ENCODE data around the gene PIGQ. TPM values are rescaled to one million over a fixed set of nuclear protein-coding genes. Genes with fewer than 3 reads are reported as not detected.

The PIGQ gene
- total and polyA plus RNA-seq, 2 of the 13 experiments (the other 11 are each of a cell fraction or from before 2014, with no cell fraction given), result 7.7 to 19.7 TPM

DNA sequence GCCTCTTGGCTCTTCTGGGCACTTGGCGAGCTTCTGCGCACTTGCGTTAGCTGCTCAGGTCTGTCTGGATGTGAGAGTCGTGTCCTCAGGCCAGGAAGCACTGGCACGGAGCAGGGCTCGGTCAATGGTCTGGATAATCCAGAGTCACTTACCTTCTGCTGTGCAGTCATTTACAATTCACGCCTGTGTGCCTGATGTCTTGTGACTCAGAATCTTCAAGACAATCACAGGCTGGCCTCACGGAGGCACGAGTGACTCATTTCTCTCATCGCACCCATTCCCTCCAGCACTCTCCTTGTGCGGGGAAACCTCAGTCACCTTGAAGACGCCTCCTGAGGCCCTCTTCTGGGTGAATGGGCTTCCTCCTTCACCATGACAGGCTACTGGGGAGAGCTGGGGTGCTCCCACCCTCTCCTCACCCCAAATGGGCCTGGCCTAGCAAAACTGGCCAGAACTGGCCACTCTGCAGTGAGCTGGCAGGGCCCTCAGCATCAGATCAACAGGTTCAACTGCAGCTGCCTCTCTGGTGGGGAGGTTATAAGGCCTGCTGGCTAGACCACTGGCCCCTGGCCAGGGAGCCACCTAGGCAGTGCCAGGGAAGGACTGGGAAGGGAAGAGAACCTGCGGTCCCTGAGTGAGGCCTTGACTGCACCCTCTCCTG, 44.1 kb upstream of the PIGQ start (continued):
- TF ChIP-seq, protein P1, sequence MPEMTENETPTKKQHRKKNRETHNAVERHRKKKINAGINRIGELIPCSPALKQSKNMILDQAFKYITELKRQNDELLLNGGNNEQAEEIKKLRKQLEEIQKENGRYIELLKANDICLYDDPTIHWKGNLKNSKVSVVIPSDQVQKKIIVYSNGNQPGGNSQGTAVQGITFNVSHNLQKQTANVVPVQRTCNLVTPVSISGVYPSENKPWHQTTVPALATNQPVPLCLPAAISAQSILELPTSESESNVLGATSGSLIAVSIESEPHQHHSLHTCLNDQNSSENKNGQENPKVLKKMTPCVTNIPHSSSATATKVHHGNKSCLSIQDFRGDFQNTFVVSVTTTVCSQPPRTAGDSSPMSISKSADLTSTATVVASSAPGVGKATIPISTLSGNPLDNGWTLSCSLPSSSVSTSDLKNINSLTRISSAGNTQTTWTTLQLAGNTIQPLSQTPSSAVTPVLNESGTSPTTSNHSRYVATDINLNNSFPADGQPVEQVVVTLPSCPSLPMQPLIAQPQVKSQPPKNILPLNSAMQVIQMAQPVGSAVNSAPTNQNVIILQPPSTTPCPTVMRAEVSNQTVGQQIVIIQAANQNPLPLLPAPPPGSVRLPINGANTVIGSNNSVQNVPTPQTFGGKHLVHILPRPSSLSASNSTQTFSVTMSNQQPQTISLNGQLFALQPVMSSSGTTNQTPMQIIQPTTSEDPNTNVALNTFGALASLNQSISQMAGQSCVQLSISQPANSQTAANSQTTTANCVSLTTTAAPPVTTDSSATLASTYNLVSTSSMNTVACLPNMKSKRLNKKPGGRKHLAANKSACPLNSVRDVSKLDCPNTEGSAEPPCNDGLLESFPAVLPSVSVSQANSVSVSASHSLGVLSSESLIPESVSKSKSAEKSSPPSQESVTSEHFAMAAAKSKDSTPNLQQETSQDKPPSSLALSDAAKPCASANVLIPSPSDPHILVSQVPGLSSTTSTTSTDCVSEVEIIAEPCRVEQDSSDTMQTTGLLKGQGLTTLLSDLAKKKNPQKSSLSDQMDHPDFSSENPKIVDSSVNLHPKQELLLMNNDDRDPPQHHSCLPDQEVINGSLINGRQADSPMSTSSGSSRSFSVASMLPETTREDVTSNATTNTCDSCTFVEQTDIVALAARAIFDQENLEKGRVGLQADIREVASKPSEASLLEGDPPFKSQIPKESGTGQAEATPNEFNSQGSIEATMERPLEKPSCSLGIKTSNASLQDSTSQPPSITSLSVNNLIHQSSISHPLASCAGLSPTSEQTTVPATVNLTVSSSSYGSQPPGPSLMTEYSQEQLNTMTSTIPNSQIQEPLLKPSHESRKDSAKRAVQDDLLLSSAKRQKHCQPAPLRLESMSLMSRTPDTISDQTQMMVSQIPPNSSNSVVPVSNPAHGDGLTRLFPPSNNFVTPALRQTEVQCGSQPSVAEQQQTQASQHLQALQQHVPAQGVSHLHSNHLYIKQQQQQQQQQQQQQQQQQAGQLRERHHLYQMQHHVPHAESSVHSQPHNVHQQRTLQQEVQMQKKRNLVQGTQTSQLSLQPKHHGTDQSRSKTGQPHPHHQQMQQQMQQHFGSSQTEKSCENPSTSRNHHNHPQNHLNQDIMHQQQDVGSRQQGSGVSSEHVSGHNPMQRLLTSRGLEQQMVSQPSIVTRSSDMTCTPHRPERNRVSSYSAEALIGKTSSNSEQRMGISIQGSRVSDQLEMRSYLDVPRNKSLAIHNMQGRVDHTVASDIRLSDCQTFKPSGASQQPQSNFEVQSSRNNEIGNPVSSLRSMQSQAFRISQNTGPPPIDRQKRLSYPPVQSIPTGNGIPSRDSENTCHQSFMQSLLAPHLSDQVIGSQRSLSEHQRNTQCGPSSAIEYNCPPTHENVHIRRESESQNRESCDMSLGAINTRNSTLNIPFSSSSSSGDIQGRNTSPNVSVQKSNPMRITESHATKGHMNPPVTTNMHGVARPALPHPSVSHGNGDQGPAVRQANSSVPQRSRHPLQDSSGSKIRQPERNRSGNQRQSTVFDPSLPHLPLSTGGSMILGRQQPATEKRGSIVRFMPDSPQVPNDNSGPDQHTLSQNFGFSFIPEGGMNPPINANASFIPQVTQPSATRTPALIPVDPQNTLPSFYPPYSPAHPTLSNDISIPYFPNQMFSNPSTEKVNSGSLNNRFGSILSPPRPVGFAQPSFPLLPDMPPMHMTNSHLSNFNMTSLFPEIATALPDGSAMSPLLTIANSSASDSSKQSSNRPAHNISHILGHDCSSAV (CRISPR knock-in tag; IDR thresholded peaks at IDR 0.05; ENCODE audit: borderline replicate concordance), result no peak
- TF ChIP-seq MEIS1 (CRISPR knock-in tag; IDR thresholded peaks at IDR 0.05; ENCODE audit: borderline replicate concordance), result no peak
- no peak for TF ChIP-seq ZNF264 (CRISPR knock-in tag; IDR thresholded peaks at IDR 0.05)
- TF ChIP-seq ZNF354B (CRISPR knock-in tag; IDR thresholded peaks at IDR 0.05), result no peak
- no peak for TF ChIP-seq ZNF101 (CRISPR knock-in tag; IDR thresholded peaks at IDR 0.05; ENCODE audit: borderline replicate concordance, low read depth)
- TF ChIP-seq, protein P2, sequence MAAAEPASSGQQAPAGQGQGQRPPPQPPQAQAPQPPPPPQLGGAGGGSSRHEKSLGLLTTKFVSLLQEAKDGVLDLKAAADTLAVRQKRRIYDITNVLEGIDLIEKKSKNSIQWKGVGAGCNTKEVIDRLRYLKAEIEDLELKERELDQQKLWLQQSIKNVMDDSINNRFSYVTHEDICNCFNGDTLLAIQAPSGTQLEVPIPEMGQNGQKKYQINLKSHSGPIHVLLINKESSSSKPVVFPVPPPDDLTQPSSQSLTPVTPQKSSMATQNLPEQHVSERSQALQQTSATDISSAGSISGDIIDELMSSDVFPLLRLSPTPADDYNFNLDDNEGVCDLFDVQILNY (CRISPR knock-in tag; conservative IDR thresholded peaks at IDR 0.05), result no peak
- TF ChIP-seq ZNF782 (CRISPR knock-in tag; IDR thresholded peaks at IDR 0.05; ENCODE audit: borderline replicate concordance), result no peak
- no peak for TF ChIP-seq RBM22 (optimal IDR thresholded peaks at IDR 0.05; ENCODE audit: low read length)
- no peak for TF ChIP-seq ZNF556 (CRISPR knock-in tag; IDR thresholded peaks at IDR 0.05; ENCODE audit: borderline replicate concordance)
- TF ChIP-seq ZBTB38 (CRISPR knock-in tag; IDR thresholded peaks at IDR 0.05), result no peak
- TF ChIP-seq, protein P3, sequence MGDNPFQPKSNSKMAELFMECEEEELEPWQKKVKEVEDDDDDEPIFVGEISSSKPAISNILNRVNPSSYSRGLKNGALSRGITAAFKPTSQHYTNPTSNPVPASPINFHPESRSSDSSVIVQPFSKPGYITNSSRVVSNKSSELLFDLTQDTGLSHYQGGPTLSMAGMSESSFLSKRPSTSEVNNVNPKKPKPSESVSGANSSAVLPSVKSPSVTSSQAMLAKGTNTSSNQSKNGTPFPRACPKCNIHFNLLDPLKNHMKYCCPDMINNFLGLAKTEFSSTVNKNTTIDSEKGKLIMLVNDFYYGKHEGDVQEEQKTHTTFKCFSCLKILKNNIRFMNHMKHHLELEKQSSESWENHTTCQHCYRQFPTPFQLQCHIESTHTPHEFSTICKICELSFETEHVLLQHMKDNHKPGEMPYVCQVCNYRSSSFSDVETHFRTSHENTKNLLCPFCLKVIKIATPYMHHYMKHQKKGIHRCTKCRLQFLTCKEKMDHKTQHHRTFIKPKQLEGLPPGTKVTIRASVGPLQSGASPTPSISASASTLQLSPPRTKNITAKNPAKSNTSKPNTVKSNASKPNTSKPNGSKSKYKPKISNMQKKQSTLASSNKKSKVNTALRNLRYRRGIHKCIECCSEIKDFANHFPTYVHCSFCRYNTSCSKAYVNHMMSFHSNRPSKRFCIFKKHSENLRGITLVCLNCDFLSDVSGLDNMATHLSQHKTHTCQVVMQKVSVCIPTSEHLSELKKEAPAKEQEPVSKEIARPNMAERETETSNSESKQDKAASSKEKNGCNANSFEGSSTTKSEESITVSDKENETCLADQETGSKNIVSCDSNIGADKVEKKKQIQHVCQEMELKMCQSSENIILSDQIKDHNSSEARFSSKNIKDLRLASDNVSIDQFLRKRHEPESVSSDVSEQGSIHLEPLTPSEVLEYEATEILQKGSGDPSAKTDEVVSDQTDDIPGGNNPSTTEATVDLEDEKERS (CRISPR knock-in tag; IDR thresholded peaks at IDR 0.05), result no peak
- no peak for TF ChIP-seq TCF7L2 (IDR thresholded peaks at IDR 0.05; ENCODE audit: low read depth, low read length)
- TF ChIP-seq, protein P4, sequence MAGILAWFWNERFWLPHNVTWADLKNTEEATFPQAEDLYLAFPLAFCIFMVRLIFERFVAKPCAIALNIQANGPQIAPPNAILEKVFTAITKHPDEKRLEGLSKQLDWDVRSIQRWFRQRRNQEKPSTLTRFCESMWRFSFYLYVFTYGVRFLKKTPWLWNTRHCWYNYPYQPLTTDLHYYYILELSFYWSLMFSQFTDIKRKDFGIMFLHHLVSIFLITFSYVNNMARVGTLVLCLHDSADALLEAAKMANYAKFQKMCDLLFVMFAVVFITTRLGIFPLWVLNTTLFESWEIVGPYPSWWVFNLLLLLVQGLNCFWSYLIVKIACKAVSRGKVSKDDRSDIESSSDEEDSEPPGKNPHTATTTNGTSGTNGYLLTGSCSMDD (CRISPR knock-in tag; IDR thresholded peaks at IDR 0.05), result no peak

All from HepG2 (cell line).